ENCODE measurements around the gene RALGDS. TPM values are rescaled to one million over a fixed set of nuclear protein-coding genes. Genes with fewer than 3 reads are reported as not detected.
"Not testable (repeated sequence)": the region's sequence is repeated elsewhere in the genome, so short reads cannot be mapped to it uniquely, and the experiment has no call there.

RALGDS gene
- total and polyA plus RNA-seq, 7 experiments from 2014 or later: 17.8 to 123 (median 76.9) TPM

GRCh38 chr9:133088756-133089155 lies 32.3 kb downstream of the RALGDS start:
- POLR2A ChIA-PET: no interaction called here
- no peak for ATAC-seq
- DNase-seq: no peak
- Mint-ChIP-seq H3K9me3 (peaks cover 0 to 2% (median 0%) of the 10 kb centered on the region in 11 donors), H3K36me3 (peaks cover 0 to 2% (median 0%) of the 10 kb centered on the region in 5 donors), H3K4me1 (no peaks in the 10 kb centered on the region), H3K4me3 (no peak overlapping the region), H3K27ac (peak overlapping the region in 1 of 9 donors; percentile 30), H3K27me3 (no peaks in the 10 kb centered on the region)
- Histone ChIP-seq H3K4me1 (ENCODE audit: control insufficient read depth in 2 of 2, insufficient read depth in 2 of 2, low read length in 2 of 2) (no peaks in the 10 kb centered on the region), H3K4me3 (ENCODE audit: low read length) (no peak overlapping the region), H3K36me3 (ENCODE audit: control insufficient read depth in 2 of 3, insufficient read depth in 3 of 3, low read length in 3 of 3) (no peaks in the 10 kb centered on the region), H3K27ac (ENCODE audit: low read depth, low read length) (no peak overlapping the region), H3K27me3 (ENCODE audit: control insufficient read depth in 2 of 2, insufficient read depth in 2 of 2, low read length in 2 of 2) (no peaks in the 10 kb centered on the region), H3K9me3 (ENCODE audit: control insufficient read depth in 2 of 3, low read length in 3 of 3) (no peaks in the 10 kb centered on the region)
- intact Hi-C loops (cut with micrococcal nuclease): no loop called here
- CTCF ChIA-PET: no interaction called here

DNA sequence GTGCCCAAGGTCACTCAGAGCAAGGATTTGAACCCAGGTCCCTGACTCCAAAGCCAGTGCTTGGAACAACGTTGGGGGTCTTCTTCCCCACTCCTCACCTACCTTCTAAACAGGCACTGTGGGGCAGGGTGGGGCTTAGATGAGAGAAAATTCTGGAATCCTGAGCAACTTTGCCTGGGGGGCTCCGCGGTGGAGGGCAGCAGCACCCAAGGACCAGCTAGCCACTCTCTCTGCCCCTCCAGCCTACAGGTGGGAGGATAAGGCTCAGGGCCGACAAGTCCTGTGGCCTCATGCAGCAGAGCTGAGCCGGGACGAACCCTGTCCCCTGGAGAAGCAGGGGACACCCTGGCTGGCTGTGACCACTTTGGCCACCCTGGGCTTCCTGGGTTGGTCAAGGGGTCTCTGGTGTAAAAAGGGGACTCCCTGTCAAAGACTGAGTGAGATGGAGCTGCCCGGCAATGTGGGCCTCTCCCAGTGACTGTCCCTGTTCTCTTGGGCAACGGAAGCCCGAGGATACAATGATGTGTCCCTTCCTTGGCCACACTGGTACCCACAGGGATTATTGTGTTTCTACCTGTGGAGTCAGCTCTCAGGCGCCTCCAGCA lies 32.8 kb downstream of the RALGDS start:
- Mint-ChIP-seq H3K4me3 (no peak overlapping the region), H3K36me3 (no peaks in the 10 kb centered on the region), H3K9me3 (peaks cover 0 to 2% (median 0%) of the 10 kb centered on the region in 11 donors), H3K4me1 (no peaks in the 10 kb centered on the region), H3K27me3 (no peaks in the 10 kb centered on the region), H3K27ac (no peak overlapping the region)
- no peaks in the 10 kb centered on the region for H3K27me3 ChIP-seq (ENCODE audit: control insufficient read depth in 2 of 2, insufficient read depth in 2 of 2, low read length in 2 of 2)
- CTCF ChIA-PET: no interaction called here
- no peaks in the 10 kb centered on the region for H3K4me1 ChIP-seq (ENCODE audit: control insufficient read depth in 2 of 2, insufficient read depth in 2 of 2, low read length in 2 of 2)
- H3K27ac ChIP-seq (ENCODE audit: low read depth, low read length): no peak overlapping the region
- POLR2A ChIA-PET: no interaction called here
- no peak for DNase-seq
- no peak for ATAC-seq
- H3K9me3 ChIP-seq (ENCODE audit: control insufficient read depth in 2 of 3, low read length in 3 of 3): no peaks in the 10 kb centered on the region
- H3K4me3 ChIP-seq (ENCODE audit: low read length): no peak overlapping the region
- intact Hi-C loops (cut with micrococcal nuclease): no loop called here
- no peaks in the 10 kb centered on the region for H3K36me3 ChIP-seq (ENCODE audit: control insufficient read depth in 2 of 3, insufficient read depth in 3 of 3, low read length in 3 of 3)

GRCh38 chr9:133087429-133088145 lies 33.5 kb downstream of the RALGDS start:
- H3K4me1 ChIP-seq (ENCODE audit: control insufficient read depth in 2 of 2, insufficient read depth in 2 of 2, low read length in 2 of 2): no peaks in the 10 kb centered on the region
- ATAC-seq (no peak), DNase-seq (no peak)
- peaks cover 0 to 2% (median 0%) of the 10 kb centered on the region in 11 donors for H3K9me3 Mint-ChIP-seq
- CTCF ChIA-PET: no interaction called here
- no peaks in the 10 kb centered on the region for H3K27me3 ChIP-seq (ENCODE audit: control insufficient read depth in 2 of 2, insufficient read depth in 2 of 2, low read length in 2 of 2)
- H3K4me3 Mint-ChIP-seq: no peak overlapping the region
- no peaks in the 10 kb centered on the region for H3K4me1 Mint-ChIP-seq
- no peaks in the 10 kb centered on the region for H3K36me3 ChIP-seq (ENCODE audit: control insufficient read depth in 2 of 3, insufficient read depth in 3 of 3, low read length in 3 of 3)
- H3K27ac Mint-ChIP-seq: no peak overlapping the region
- H3K36me3 Mint-ChIP-seq: no peaks in the 10 kb centered on the region
- POLR2A ChIA-PET: no interaction called here
- intact Hi-C loops (cut with micrococcal nuclease): no loop called here
- H3K4me3 ChIP-seq (ENCODE audit: low read length): no peak overlapping the region
- no peaks in the 10 kb centered on the region for H3K9me3 ChIP-seq (ENCODE audit: control insufficient read depth in 2 of 3, low read length in 3 of 3)
- H3K27ac ChIP-seq (ENCODE audit: low read depth, low read length): no peak overlapping the region
- no peaks in the 10 kb centered on the region for H3K27me3 Mint-ChIP-seq

- Histone ChIP-seq H3K27me3 (ENCODE audit: control insufficient read depth in 2 of 2, insufficient read depth in 2 of 2, low read length in 2 of 2) (no peaks in the 10 kb centered on the region), H3K4me3 (ENCODE audit: low read length) (no peak overlapping the region), H3K36me3 (ENCODE audit: control insufficient read depth in 2 of 3, insufficient read depth in 3 of 3, low read length in 3 of 3) (no peaks in the 10 kb centered on the region), H3K27ac (ENCODE audit: low read depth, low read length) (no peak overlapping the region), H3K9me3 (ENCODE audit: control insufficient read depth in 2 of 3, low read length in 3 of 3) (no peaks in the 10 kb centered on the region), H3K4me1 (ENCODE audit: control insufficient read depth in 2 of 2, insufficient read depth in 2 of 2, low read length in 2 of 2) (no peaks in the 10 kb centered on the region)
- no peaks in the 10 kb centered on the region for H3K36me3 Mint-ChIP-seq
- no peaks in the 10 kb centered on the region for H3K4me1 Mint-ChIP-seq
- no peak overlapping the region for H3K27ac Mint-ChIP-seq
- H3K9me3 Mint-ChIP-seq: peaks cover 0 to 2% (median 0%) of the 10 kb centered on the region in 11 donors
- ChIA-PET CTCF (no interaction called here), POLR2A (no interaction called here)
- intact Hi-C loops (cut with micrococcal nuclease): no loop called here
- no peak for DNase-seq
- H3K27me3 Mint-ChIP-seq: no peaks in the 10 kb centered on the region
- no peak for ATAC-seq
- no peak overlapping the region for H3K4me3 Mint-ChIP-seq
Observed at GRCh38 chr9:133086894-133087293, 34.1 kb downstream of the RALGDS start.

DNA sequence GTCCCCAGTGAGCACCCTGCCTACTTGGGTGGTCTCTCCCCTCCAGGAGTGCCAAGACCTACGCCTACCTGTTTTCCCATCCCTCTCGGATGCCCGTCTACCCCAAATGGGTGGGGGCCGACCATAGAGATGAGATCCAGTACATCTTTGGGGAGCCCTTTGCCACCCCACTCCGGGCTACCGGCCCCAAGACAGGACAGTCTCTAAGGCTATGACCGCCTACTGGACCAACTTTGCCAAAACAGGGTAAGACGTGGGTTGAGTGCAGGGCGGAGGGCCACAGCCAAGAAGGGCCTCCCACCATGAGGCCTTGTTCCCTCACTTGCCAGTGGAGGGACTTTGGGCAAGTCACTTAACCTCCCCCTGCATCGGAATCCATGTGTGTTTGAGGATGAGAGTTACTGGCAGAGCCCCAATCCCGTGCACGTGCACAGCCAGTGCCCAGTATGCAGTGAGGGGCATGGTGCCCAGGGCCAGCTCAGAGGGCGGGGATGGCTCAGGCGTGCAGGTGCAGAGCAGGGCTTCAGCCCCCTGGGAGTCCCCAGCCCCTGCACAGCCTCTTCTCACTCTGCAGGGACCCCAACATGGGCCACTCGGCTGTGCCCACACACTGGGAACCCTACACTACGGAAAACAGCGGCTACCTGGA lies 34.7 kb downstream of the RALGDS start:
- CTCF ChIA-PET; H3K9me3 Mint-ChIP-seq; intact Hi-C loops (cut with micrococcal nuclease): not testable (repeated sequence)

DNA sequence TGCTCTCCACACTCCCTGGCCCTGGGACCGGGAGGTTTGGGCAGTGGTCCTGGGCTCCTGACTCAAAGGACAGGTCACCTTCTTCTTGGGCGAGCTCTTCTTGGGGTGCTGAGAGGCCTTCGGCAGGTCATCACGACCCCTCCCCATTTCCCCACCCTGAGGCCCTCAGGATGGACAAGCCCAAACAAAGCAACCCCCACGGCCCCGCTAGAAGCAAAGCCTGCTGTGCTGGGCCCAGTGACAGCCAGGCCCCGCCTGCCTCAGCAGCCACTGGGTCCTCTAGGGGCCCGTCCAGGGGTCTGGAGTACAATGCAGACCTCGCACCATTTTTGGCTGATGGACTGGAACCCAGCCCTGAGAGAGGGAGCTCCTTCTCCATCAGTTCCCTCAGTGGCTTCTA lies 37.4 kb downstream of the RALGDS start:
- H3K27ac Mint-ChIP-seq; H3K4me3 ChIP-seq (ENCODE audit: low read length); POLR2A ChIA-PET; ATAC-seq; H3K4me1 Mint-ChIP-seq; H3K27ac ChIP-seq (ENCODE audit: low read depth, low read length); H3K27me3 Mint-ChIP-seq; CTCF ChIA-PET; H3K36me3 Mint-ChIP-seq; DNase-seq; H3K4me3 Mint-ChIP-seq; intact Hi-C loops (cut with micrococcal nuclease); H3K36me3 ChIP-seq (ENCODE audit: control insufficient read depth in 2 of 3, insufficient read depth in 3 of 3, low read length in 3 of 3); H3K9me3 Mint-ChIP-seq; H3K27me3 ChIP-seq (ENCODE audit: control insufficient read depth in 2 of 2, insufficient read depth in 2 of 2, low read length in 2 of 2); H3K4me1 ChIP-seq (ENCODE audit: control insufficient read depth in 2 of 2, insufficient read depth in 2 of 2, low read length in 2 of 2); H3K9me3 ChIP-seq (ENCODE audit: control insufficient read depth in 2 of 3, low read length in 3 of 3): not testable (repeated sequence)

More for the DNA sequence above, 34.7 kb downstream of the RALGDS start:
- H3K27me3 Mint-ChIP-seq; POLR2A ChIA-PET; H3K27ac Mint-ChIP-seq; DNase-seq; H3K36me3 ChIP-seq (ENCODE audit: control insufficient read depth in 2 of 3, insufficient read depth in 3 of 3, low read length in 3 of 3); H3K9me3 ChIP-seq (ENCODE audit: control insufficient read depth in 2 of 3, low read length in 3 of 3); H3K36me3 Mint-ChIP-seq; H3K4me1 ChIP-seq (ENCODE audit: control insufficient read depth in 2 of 2, insufficient read depth in 2 of 2, low read length in 2 of 2); H3K27ac ChIP-seq (ENCODE audit: low read depth, low read length); ATAC-seq; H3K27me3 ChIP-seq (ENCODE audit: control insufficient read depth in 2 of 2, insufficient read depth in 2 of 2, low read length in 2 of 2); H3K4me1 Mint-ChIP-seq; H3K4me3 ChIP-seq (ENCODE audit: low read length); H3K4me3 Mint-ChIP-seq: not testable (repeated sequence)
